ENCODE results near the gene EEPD1.
"Not testable (repeated sequence)": the region's sequence is repeated elsewhere in the genome, so short reads cannot be mapped to it uniquely, and the experiment has no call there.

Gene EEPD1

DNA sequence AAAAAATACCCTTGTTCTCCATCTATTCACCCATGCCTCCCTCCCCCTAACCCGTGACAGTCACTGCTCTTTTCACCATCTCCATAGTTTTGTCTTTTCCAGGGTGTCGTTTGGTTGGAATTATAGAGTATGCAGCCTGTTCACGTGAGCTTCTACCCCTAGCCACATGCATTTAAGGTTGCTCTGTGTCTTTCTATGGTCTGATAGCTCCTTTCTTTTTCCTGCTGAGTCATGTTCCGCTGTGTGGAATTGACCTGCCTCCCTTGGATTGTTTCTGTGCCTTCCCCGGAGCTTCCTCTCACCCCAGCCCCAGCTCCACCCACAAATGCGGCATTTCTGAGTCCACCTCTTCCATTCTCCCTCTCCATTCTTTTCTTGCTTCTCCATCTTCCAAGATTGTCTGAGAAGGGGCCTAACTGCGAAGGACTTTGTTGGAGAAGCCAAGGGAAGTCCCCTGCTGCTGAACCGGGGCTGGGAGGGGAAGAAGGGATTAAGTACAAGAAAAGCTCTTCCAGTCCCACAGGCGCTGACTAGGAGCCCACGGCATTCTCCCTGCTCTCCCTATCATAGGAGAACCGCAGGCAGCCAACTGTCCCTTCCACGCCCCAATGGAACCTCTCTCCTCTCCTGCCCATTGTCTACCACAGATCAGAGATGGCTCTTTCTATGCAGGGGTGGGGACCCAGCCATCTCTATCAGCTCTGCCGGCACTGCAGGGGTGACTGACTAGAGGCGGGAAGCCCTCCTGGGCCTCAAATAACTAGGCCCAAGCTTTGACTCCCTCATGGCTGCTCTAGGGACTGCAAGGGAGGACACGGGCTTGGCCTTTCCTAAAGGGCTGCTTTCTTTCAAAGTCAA lies 149.1 kb downstream of the EEPD1 start:
- no peak for DNase-seq (ENCODE audit: low spot score)

DNA sequence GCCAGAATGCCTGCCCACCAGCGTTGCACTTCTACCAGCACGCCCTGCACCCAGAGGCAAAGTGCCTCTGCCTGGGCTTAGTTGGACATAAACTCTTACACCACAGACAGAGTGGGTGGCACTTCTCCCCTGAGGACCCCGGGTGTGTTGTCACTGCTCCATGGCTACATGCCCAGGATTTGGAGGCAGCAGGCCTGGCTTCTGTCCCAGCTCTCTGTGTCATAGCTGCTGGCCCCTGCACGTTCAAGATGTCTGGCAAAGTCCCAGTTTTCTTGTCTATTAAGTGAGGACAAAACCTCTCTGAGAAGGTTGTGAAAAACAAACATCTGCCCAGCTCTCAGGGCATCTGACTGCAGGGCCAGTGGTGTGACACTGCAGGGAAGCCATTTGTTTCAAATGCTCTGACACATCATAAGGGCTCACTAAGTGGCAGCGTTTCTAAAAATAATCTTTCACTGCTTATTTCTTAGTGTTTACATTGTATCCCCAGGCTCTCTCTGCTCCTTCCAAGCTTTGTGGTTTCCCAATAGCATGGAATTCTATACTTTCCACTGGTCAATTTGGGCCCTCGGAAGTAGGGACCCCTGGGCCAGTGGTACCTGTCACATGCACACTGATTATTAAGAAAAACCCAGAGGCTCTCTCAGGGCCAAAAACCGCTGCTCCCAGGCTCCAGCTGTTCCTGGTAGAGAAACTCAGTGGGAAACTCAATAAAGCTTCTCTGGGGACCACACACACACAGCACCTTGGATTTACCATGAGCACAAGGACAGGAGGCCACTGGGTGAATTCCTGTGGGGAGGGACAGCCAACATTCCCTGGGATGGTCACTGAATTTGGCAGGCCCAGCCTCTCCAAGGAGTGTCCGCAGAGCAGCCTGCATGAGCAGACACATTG lies 150.4 kb downstream of the EEPD1 start:
- DNase-seq (ENCODE audit: low spot score) = no peak

DNA sequence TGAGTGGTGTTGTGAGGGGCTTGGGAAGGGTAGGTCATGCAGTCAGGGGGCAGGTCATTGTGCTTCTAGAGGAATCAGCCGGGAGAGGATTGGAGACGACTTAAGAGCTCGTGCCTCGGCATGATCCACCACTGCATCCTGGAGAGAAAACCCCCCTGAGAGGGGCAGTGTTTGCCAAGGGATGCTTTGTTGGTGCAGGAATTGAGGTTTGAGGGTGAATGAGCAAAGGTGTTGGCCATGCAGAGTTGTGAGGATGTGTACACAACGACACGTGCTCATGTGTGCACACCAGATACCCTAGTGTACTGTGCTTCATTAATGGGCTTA lies 151.0 kb downstream of the EEPD1 start:
- no peak for DNase-seq (ENCODE audit: low spot score)

DNA sequence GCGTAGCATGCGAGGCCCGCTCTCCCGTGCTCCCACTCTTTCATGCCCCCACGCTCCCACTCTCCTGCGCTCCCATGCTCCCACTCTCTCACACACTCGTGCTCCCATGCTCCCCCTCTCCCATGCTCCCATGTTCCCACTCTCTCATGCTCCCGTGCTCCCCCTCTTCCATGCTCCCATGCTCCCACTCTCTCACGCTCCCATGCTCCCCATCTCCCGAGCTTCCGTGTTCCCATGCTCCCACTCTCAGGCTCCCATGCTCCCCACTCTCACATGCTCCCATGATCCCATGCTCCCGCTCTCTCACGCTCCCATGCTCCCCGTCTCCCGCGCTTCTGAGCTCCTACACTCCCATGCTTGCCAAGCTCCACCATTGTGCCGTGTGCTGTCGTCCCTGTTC lies 152.2 kb downstream of the EEPD1 start:
- no peak for DNase-seq (ENCODE audit: low spot score)

DNA sequence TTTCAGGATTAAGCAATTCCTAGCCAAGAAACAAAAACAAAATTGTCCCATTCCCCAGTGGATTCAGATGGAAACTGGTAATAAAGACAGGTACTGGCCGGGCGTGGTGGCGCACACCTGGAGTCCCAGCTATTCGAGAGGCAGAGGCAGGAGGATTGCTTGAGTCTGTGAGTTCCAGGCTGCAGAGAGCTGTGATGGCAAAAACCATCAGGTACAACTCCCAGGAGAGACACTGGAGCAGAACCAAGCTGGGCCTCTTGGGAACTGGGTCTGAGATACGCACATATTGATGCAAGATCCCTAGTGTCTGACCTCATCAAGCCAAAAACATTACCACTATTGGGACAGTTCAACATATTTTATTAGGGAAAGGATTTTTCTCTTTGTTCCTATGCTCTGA lies 152.6 kb downstream of the EEPD1 start:
- no peak for DNase-seq (ENCODE audit: low spot score)

DNA sequence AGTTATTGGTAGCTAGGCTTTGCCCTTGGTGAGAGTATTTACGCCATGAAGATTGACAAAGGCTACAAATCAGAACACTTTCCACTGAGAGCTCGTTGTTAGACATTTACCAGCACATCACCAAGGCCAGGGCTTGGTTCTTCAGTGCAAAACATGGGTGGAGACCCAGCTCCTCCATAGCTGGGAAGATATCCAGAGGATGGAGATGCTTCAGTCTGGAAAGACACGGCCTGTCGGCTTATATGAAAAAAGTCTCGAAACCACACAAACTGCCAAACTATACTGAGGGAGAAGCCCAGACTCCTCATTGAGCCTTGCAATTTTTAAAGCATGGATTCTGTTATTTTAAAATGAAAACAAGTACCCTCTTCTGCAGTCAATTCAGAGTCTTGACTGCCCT lies 153.2 kb downstream of the EEPD1 start:
- DNase-seq (ENCODE audit: low spot score) = no peak

DNA sequence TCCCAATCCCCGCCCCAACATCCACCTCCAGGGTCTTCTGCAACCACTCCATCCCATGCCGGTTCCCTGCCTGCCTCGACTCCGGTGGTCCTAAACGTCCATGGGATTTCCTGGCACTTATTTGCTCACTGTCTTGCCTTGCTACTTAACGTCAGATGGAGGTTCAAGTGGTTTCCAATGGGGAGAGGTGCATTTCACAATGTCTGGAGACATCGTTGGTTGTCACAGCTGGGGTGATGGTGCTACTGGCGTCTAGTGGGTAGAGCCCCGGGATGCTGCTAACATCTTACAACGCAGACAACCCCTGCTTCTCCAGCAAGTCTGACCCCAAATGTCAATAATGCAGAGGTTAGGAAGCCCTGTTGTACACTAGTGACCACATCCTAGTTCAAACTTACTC lies 153.7 kb downstream of the EEPD1 start:
- DNase-seq (ENCODE audit: low spot score) = no peak

DNA sequence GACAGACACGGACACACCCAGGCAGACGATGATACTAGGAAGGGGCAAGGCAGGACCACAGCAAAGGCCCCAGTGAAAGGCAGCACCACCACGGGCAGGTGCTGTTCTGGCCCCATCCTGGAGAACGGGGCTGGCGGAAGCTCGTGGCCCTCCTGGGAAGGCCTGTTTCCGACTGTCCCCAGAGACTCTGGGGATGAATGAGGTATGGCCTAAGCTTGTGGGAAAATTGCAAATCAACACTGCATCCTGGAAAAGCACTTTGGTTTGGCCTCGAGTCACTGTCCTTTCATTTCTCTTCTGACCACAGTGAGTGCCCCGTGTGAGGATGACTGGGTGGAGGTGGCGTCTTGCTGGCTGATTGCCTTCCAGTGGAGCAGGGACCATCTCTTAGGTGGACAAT lies 155.0 kb downstream of the EEPD1 start:
- no peak for DNase-seq (ENCODE audit: low spot score)

DNA sequence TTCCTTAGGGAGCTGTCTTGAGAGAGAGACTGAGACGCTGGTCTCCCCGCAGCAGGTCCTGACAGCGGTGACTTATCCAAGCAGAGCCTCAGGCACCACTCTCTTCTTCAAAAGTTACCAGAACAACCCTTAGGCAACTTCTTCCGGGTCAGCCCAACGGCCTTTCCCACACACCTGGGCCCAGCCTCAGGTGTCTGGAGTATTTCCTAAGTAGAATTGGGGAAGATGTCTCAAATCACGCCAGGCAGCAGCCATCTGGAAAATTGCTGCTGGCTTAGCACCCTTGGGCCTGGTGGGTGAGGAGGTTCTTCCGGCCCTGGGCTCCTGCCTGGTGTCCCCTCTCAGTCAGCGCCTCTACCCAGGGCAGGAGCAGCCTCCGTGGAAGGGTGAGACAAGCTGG lies 156.2 kb downstream of the EEPD1 start:
- no peak for DNase-seq (ENCODE audit: low spot score)

DNA sequence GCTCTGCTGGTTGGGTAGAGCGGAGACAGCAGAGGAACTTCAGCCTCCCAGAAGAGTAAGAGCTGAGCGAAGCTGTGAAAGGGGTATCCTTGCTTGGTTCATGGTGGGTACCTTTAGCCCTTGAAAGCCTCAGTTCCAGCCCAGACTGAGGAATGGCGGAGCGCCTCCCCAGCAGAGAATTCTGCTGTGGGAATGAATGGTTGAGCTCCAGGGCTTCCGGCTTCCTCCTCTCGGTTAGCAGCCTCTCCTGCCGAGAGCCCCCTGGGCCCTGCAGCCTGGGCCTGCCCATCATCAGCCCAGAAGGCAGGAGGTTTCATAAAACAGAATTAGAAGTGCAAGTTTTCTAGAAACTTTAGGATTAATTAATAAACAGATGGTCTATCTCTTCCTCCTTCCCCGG lies 156.7 kb downstream of the EEPD1 start:
- DNase-seq (ENCODE audit: low spot score) = no peak

DNA sequence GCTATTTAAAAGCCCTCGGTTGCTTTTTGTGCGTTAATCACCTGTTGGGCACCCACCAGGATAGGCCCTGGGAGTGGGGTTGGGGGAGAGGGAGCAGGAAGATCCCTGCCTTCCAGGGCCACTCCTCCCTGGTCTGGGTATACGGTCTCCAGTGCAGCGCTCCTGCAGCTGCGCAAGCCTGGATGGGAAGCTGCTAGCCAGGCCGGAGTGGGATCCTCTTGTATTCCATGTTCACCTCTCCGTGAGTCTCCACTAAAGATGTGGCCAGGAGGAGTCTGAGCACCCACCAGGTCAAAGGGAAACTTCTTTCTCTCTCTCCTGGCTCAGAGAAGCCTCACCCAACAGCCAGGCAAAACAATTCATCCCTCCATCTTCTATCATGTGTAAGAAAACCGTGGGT lies 157.8 kb downstream of the EEPD1 start:
- no peak for DNase-seq (ENCODE audit: low spot score)

DNA sequence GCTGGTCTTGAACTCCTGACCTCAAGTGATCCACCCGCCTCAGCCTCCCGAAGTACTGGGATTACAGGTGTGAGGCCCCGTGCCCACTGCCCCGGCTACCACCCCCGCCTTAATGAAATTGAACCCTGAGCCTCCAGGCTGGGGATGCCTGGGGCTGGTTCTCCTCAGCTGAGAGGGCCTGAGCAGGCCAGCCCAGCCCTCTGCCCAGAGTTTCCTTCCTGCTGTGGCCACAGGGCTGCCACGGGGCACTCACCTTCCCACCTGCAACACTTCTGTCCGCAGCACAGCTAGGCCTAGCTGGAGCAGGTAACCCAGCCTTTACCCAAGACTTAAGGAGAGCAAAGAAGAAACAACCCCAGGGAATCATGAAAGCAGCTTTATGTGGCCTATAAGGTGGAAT lies 158.5 kb downstream of the EEPD1 start:
- no peak for DNase-seq (ENCODE audit: low spot score)

DNA sequence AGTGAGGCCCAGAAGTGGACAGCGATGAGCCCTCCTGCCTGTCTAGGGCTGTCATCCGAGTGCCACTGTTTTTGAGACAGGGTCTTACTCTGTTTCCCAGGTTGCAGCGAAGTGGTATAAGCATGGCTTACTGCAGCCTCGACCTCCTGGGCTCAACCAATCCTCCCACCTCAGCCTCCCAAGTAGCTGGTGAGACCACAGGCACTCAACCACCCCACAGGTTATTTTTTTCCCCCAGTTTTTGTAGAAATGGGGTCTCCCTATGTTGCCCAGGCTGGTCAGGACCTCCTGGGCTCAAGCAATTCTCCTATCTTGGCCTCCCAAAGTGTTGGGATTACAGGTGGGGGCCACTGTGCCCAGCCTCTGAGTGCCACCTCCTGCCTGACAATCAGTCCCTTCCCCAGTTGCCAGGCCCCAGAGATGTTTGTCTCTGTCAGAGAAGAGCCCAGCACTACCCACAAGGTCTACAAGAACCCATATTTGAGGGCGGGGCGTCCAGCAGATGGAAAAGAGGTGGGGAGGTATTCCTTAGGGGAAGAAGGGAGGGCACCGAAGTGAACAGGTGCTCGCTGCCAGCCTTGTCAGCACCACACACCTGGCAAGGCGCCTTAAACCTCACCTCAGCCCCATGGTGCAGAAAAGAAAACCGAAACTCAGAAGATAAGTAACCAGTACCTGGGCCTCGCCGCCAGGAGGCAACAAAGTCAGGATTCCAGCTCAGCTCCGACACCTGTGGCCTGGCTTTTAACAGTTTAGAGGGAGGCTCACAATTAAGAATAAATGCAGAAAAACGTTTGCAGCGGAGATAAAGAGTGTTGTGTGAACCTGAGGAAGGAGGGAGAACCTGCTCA lies 159.2 kb downstream of the EEPD1 start:
- peak; percentile 66 for DNase-seq (ENCODE audit: low spot score)

DNA sequence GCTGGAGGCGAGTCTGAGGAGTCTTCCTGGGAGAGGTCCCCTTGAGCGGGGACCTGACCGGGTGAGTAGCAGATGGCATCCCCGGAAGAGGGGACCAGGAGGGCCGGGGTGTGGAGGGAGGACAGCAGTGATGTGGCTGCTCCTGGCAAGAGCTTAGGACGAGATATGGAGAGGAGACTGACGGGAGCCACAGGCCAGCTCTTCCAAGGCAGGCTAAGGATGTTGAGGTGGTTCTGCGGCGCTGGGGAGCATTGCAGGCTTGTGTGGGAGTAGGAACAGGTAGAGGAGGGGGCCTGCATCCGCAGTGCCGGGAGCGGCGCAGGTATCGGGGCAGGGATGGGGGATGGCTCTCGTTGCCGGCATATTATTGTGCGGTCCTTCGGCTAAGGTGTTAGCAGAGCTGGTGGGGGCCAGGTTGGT lies 159.9 kb downstream of the EEPD1 start:
- no peak for DNase-seq (ENCODE audit: low spot score)

DNA sequence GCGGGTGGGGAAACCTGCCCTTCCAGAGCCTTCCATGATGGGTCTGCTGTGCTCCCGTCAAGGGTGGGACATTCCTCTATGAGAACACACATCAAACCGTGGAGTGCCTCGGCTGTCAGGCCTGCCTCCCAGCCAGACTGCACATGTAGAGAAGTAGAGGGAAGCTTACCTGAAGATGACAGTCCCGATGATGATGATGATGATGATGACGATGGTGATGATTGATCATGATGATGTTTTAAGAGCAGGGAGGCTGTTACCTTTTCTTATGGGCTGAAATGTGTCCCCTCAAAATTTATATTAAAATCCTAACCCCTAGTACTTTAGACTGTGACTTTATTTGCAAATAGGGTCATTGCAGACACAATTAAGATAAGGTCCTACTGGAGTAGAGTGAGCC lies 160.6 kb downstream of the EEPD1 start:
- DNase-seq (ENCODE audit: low spot score) = no peak

DNA sequence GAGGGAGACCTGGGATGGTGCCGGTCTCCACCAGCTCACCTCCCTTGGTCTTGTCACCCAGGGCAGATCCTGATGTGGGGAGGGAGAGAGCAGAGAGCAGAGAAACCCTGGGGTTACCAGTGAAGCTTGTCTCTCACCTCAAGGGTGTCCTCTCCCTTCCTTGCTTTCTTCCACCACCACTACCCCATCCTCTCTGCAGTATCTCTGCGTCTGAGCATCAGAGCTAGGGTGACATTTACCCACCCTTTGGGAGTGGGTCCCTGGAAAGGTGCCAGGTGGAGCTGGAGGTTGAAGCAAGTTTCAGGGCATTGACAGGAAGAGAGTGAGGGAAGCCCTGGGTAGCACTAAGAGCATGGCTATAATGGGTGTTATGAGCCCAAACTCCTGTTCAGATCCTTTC lies 161.4 kb downstream of the EEPD1 start:
- no peak for DNase-seq (ENCODE audit: low spot score)

DNA sequence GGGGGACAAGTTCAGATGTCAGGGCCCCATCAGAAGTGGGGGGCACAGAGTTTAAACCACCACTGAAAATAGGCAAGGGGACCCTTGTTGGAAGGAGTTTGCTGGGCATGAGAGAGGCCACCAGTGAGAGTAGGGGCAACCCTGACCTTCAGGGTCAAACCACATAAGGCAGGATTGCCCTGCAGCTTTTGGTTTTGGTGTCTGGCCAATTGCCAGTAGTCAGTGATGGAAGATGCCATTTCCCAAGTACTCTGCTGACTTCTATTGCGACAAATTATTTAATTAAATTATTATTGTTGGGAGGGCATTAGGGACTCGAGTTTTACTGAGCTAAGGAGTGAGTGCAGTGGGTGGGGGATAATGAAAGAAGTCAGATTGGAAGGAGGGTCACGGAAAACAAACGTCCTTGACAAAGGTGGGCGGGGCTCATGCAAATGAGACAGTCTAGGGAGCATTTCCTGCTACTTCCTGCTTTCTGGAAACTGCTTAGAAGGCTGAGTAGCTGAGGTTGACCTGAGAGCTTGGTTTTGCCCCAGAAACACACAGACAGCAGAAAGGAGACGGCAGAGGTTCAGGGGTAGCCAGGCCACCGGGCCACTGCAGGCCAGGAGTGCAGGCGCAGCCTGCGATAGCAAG lies 162.4 kb downstream of the EEPD1 start:
- no peak for DNase-seq (ENCODE audit: low spot score)

DNA sequence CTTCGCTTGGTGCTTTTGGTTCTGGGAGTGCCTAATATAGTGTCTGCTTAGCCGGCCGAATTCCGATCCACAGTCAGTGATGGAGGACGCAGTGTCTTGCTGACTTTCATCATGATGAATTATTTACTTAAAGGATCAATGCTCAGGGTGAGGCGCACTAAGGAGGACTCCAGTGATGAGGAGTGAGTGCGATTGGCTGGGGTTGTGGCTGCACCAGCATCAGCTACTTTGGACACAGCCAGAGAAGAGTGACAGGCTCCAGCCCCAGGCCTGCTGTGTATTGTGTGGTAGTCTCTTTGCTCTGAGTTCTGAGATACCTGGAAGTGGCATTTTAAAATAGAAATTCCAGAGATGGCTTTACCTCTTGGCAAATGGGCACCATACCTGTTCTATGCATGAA lies 163.3 kb downstream of the EEPD1 start:
- no peak for DNase-seq (ENCODE audit: low spot score)

DNA sequence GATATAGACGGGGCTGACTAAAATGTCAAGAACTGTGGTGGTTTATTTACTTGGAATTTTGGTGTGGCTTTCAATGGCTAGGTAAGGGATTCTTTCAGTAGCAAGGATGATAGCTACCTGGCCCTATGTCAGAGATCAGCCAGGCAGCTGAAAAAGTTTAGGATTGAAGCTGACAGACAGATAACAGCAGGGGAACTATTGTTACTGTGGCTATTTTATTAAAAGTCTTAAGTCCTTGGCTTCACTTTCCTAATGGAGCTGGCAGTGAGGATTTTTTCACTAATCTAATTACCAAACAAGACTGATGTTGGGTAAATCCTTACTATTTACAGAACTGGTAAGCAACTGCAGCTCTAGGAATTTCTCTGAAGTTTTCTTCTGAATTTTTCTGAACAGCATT lies 164.2 kb downstream of the EEPD1 start:
- DNase-seq (ENCODE audit: low spot score) = no peak

DNA sequence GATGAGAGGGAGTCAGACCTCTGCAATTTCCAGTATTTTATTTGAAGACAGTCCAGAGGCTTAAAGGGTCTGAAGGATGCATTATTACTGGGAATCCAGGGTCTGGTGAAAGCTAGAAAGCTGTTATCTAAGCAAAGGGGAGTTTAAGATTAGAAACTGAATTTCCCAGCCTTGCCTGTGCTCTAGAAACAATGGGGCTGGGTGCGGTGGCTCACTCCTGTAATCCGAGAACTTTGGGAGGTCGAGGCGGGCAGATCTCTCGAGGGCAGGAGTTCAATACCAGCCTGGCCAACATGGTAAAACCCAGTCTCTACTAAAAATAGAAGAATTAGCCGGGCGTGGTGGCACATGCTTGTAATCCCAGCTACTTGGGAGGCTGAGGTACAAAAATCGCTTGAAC lies 165.1 kb downstream of the EEPD1 start:
- DNase-seq (ENCODE audit: low spot score) = no peak

DNA sequence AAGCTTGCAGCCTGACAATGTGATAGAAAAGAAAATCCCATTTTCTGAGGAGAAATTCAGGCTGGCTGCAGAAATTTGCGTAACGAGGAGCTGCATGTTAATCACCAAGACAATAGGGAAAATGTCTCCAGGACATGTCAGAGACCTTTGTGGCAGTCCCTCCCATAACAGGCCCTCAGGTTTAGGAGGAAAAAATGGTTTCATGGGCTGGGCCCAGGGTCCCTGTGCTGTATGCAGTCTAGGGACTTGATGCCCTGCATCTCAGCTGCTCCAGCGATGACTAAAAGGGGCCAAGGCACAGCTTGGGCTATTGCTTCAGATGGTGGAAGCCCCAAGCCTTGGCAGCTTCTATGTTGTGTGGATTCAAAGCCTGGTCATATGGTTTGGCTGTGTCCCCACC lies 168.2 kb downstream of the EEPD1 start:
- not testable (repeated sequence) for DNase-seq (ENCODE audit: low spot score)

DNA sequence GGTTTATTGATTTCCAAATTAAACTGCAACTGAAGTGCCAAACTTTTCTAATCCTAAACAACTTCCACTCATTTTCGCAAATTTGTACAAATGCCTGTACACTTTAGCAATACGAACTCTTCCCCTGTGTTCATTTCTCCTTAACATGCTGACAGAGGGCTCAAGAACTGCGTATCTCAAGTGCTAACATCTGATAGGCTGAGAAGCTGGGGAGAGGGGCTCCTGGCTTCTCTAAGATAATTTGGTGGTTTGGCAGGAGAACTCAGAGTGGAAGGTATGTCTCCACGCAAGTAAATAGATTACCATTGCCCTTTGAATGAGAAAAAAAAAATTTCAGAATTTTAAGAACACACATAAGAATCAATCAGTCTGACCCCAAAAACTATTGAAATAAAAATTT lies 183.3 kb downstream of the EEPD1 start:
- no peak for DNase-seq (ENCODE audit: low spot score)

Data from HuH-7 (cell line).